H1 (cell line): ENCODE data around the gene CCDC192. TPM values are rescaled to one million over a fixed set of nuclear protein-coding genes. Genes with fewer than 3 reads are reported as not detected.

Experiments used
- CTCF ChIA-PET: fragments of 300-600 bp; sonication (Branson Sonifier 250); formaldehyde crosslinking; loops from one replicate; lab custom pipeline; 2021; ENCODE audit not compliant: partially characterized antibody; lab: Charles Lee
- POLR2A ChIA-PET: fragments of 300-600 bp; sonication (Branson Sonifier 250); formaldehyde crosslinking; loops from one replicate; lab custom pipeline; 2021; ENCODE audit warnings: inconsistent platforms; ENCODE audit not compliant: partially characterized antibody; lab: Charles Lee
- DNase-seq, 2 experiments: peaks; one replicate each; pipeline versions ENCODE4 v3.0.0 to v3.0.0-alpha.2; 2010 to 2022; ENCODE audit warnings: low spot score in 2 of 2, low read depth in 1 of 2, mixed read lengths in 1 of 2
- FAIRE-seq: peaks from 2 replicates; lab custom pipeline; 2011; peaks lifted over from hg19 to GRCh38; lab: Jason Lieb, UNC
- H2AFZ ChIP-seq: 2 replicates; pipeline ENCODE4 v1.8.1; 2012; ENCODE audit warnings: low read length, inconsistent platforms
- H2AK5ac ChIP-seq: 2 replicates; pipeline ENCODE4 v1.6.1; 2013; ENCODE audit warnings: low read depth, low read length
- H2BK120ac ChIP-seq: replicated peaks from 2 replicates; pipeline ENCODE3; 2013; ENCODE audit warnings: low read depth, low read length, inconsistent platforms
- H2BK12ac ChIP-seq: 2 replicates; pipeline ENCODE4 v1.6.1; 2013; ENCODE audit warnings: low read depth, low read length
- H2BK15ac ChIP-seq: 2 replicates; pipeline ENCODE4 v1.6.1; 2013; ENCODE audit warnings: low read length
- H2BK20ac ChIP-seq: 2 replicates; pipeline ENCODE4 v1.6.1; 2013; ENCODE audit warnings: low read length
- H2BK5ac ChIP-seq: 2 replicates; pipeline ENCODE4 v1.6.1; 2013; ENCODE audit warnings: low read depth, low read length
- H3K14ac ChIP-seq: 2 replicates; pipeline ENCODE4 v1.6.1; 2013; ENCODE audit warnings: inconsistent platforms; ENCODE audit not compliant: insufficient read length
- H3K18ac ChIP-seq: 2 replicates; pipeline ENCODE4 v1.6.1; 2013; ENCODE audit warnings: low read length; ENCODE audit errors: extremely low read depth
- H3K23ac ChIP-seq: 2 replicates; pipeline ENCODE4 v1.6.1; 2013; ENCODE audit warnings: inconsistent platforms; ENCODE audit not compliant: insufficient read length
- H3K23me2 ChIP-seq: 2 replicates; pipeline ENCODE4 v1.6.1; 2013; ENCODE audit warnings: low read depth, low read length
- H3K27ac ChIP-seq: 2 replicates; pipeline ENCODE4 v1.6.1; 2011; ENCODE audit warnings: low read depth, low read length, inconsistent platforms
- H3K27me3 ChIP-seq, 4 experiments: replicated peaks in 1 of 4; 1 replicate in 1 of 4; 2 replicates in 3 of 4; pipeline versions ENCODE4 v1.6.1 to v1.8.1; 2011 to 2013; ENCODE audit warnings: low read length in 3 of 4, mild to moderate bottlenecking in 3 of 4, inconsistent platforms in 2 of 4, mixed read lengths in 2 of 4, moderate library complexity in 1 of 4; ENCODE audit not compliant: control insufficient read depth in 3 of 4, insufficient read depth in 3 of 4; ENCODE audit errors: extremely low read depth in 1 of 4
- H3K36me3 ChIP-seq, 4 experiments: 2 replicates each; pipeline versions ENCODE4 v1.6.1 to v1.8.1; 2011 to 2013; ENCODE audit warnings: mild to moderate bottlenecking in 4 of 4, low read length in 3 of 4, moderate library complexity in 2 of 4, control low read depth in 1 of 4, inconsistent platforms in 1 of 4; ENCODE audit not compliant: insufficient read depth in 4 of 4, control insufficient read depth in 2 of 4
- H3K4ac ChIP-seq: replicated peaks from 2 replicates; pipeline ENCODE3; 2013; ENCODE audit warnings: low read length, low read depth, mixed read lengths, inconsistent platforms; ENCODE audit not compliant: insufficient read length
- H3K4me1 ChIP-seq, 4 experiments: replicated peaks in 1 of 4; 1 replicate in 1 of 4; 2 replicates in 3 of 4; pipeline versions ENCODE4 v1.6.1 to v1.8.1; 2011 to 2013; ENCODE audit warnings: low read length in 3 of 4, inconsistent platforms in 2 of 4, mixed read lengths in 1 of 4; ENCODE audit not compliant: insufficient read depth in 4 of 4, control insufficient read depth in 3 of 4
- H3K4me2 ChIP-seq, 2 experiments: 2 replicates each; pipeline versions ENCODE4 v1.6.1 to v1.8.1; 2011 to 2013; ENCODE audit warnings: low read depth in 2 of 2, low read length in 2 of 2, control low read depth in 1 of 2, inconsistent platforms in 1 of 2, mild to moderate bottlenecking in 1 of 2; ENCODE audit not compliant: insufficient read depth in 1 of 2
- H3K4me3 ChIP-seq, 4 experiments: fragments of 200-600, 300-600 bp in 1 of 4; sonication (generic), shearing (Covaris generic), sonication (Bioruptor Twin) in 1 of 4; 2 replicates each; pipeline versions ENCODE4 v1.5.1 to v1.8.1; 2011 to 2016; ENCODE audit warnings: low read length in 4 of 4, low read depth in 3 of 4, control low read depth in 2 of 4, inconsistent platforms in 2 of 4, mild to moderate bottlenecking in 2 of 4, mixed read lengths in 1 of 4, moderate library complexity in 1 of 4; ENCODE audit not compliant: insufficient read depth in 2 of 4; ENCODE audit errors: extremely low read depth in 1 of 4
- H3K56ac ChIP-seq: replicated peaks from 2 replicates; pipeline ENCODE3; 2013; ENCODE audit warnings: low read depth, mild to moderate bottlenecking, mixed read lengths, low read length, inconsistent platforms; ENCODE audit not compliant: insufficient read length
- H3K79me1 ChIP-seq: 2 replicates; pipeline ENCODE4 v1.6.1; 2013; ENCODE audit warnings: low read depth, low read length, control low read depth
- H3K79me2 ChIP-seq, 2 experiments: 2 replicates each; pipeline versions ENCODE4 v1.6.1 to v1.8.1; 2012 to 2013; ENCODE audit warnings: low read length in 2 of 2, mild to moderate bottlenecking in 2 of 2, inconsistent platforms in 1 of 2; ENCODE audit not compliant: insufficient read depth in 2 of 2, control insufficient read depth in 1 of 2
- H3K9ac ChIP-seq, 4 experiments: replicated peaks in 1 of 4; 1 replicate in 1 of 4; 2 replicates in 3 of 4; pipeline versions ENCODE4 v1.6.1 to v1.8.1; 2011 to 2013; ENCODE audit warnings: low read depth in 3 of 4, low read length in 3 of 4, control low read depth in 2 of 4, mild to moderate bottlenecking in 2 of 4, moderate library complexity in 2 of 4, inconsistent platforms in 1 of 4; ENCODE audit errors: extremely low read depth in 1 of 4
- H3K9me3 ChIP-seq, 2 experiments: 2 replicates each; pipeline versions ENCODE4 v1.6.1 to v1.8.1; 2012 to 2013; ENCODE audit warnings: mild to moderate bottlenecking in 2 of 2, moderate library complexity in 2 of 2, control low read depth in 1 of 2, inconsistent platforms in 1 of 2, low read depth in 1 of 2, low read length in 1 of 2, mixed read lengths in 1 of 2; ENCODE audit not compliant: insufficient read depth in 2 of 2
- H4K20me1 ChIP-seq, 2 experiments: replicated peaks in 1 of 2; 2 replicates each; pipeline versions ENCODE3 to v1.8.1; 2011 to 2013; ENCODE audit warnings: inconsistent platforms in 2 of 2, low read length in 2 of 2, mild to moderate bottlenecking in 1 of 2; ENCODE audit not compliant: insufficient read depth in 2 of 2, control insufficient read depth in 1 of 2
- H4K5ac ChIP-seq: 2 replicates; pipeline ENCODE4 v1.6.1; 2013; ENCODE audit warnings: low read length, low read depth, mixed read lengths, inconsistent platforms; ENCODE audit not compliant: insufficient read length
- H4K8ac ChIP-seq: 2 replicates; pipeline ENCODE4 v1.8.0; 2013; ENCODE audit warnings: mild to moderate bottlenecking, moderate library complexity, low read length, inconsistent platforms; ENCODE audit not compliant: insufficient read depth; ENCODE audit errors: extremely low read depth
- H4K91ac ChIP-seq: replicated peaks from 2 replicates; pipeline ENCODE3; 2013; ENCODE audit warnings: low read length, mixed read lengths, inconsistent platforms; ENCODE audit not compliant: insufficient read length
- CTBP2 ChIP-seq: IDR thresholded peaks from 2 replicates; pipeline ENCODE4 v1.7.0; 2011; ENCODE audit warnings: borderline replicate concordance, mild to moderate bottlenecking, moderate library complexity, mixed read lengths, low read length; ENCODE audit not compliant: insufficient read depth, insufficient read length
- EGR1 ChIP-seq: IDR thresholded peaks from 2 replicates; pipeline ENCODE4 v1.6.1; 2011; ENCODE audit warnings: low read depth, low read length, borderline replicate concordance
- EP300 ChIP-seq, 2 experiments: IDR thresholded peaks; 1 replicate in 1 of 2; 2 replicates in 1 of 2; pipeline ENCODE4 v1.6.1; 2011 to 2012; ENCODE audit warnings: low read depth in 2 of 2, low read length in 2 of 2, mild to moderate bottlenecking in 2 of 2, borderline replicate concordance in 1 of 2, inconsistent platforms in 1 of 2, moderate library complexity in 1 of 2
- GABPA ChIP-seq: IDR thresholded peaks from 2 replicates; pipeline ENCODE4 v1.6.1; 2011; ENCODE audit warnings: mild to moderate bottlenecking, low read length, moderate library complexity, borderline replicate concordance; ENCODE audit not compliant: insufficient read depth
- JUN ChIP-seq: IDR thresholded peaks from 2 replicates; pipeline ENCODE4 v1.6.1; 2011; ENCODE audit warnings: low read depth, mild to moderate bottlenecking, improper control_type of control experiment, low read length
- KDM4A ChIP-seq: IDR thresholded peaks from one replicate; pipeline ENCODE4 v1.7.1; 2012; ENCODE audit warnings: low read depth, mild to moderate bottlenecking, moderate library complexity, low read length, inconsistent platforms; ENCODE audit not compliant: severe bottlenecking
- MAFK ChIP-seq: IDR thresholded peaks from 2 replicates; pipeline ENCODE4 v1.6.1; 2012; ENCODE audit warnings: low read depth, mild to moderate bottlenecking, improper control_type of control experiment, low read length
- NANOG ChIP-seq: IDR thresholded peaks from 2 replicates; pipeline ENCODE4 v1.6.1; 2011; ENCODE audit warnings: low read length, low read depth, mild to moderate bottlenecking, inconsistent platforms; ENCODE audit not compliant: insufficient read depth, poor library complexity, severe bottlenecking
- RBBP5 ChIP-seq: IDR thresholded peaks from 2 replicates; pipeline ENCODE4 v1.7.1; 2012; ENCODE audit warnings: low read depth, mild to moderate bottlenecking, inconsistent platforms, low read length, moderate library complexity, borderline replicate concordance
- RNF2 ChIP-seq: fragments of 200-900, 300-1000 bp; sonication (generic); IDR thresholded peaks from 2 replicates; pipeline ENCODE4 v1.7.1; 2016; ENCODE audit warnings: borderline replicate concordance, low read depth, mild to moderate bottlenecking, antibody characterized with exemption, low read length; ENCODE audit not compliant: poor library complexity, severe bottlenecking; ENCODE audit errors: missing control alignments
- SAP30 ChIP-seq: fragments of 300-600 bp; sonication (generic); IDR thresholded peaks from 2 replicates; pipeline ENCODE4 v1.7.1; 2012; ENCODE audit warnings: low read length, moderate library complexity, mild to moderate bottlenecking, inconsistent platforms; ENCODE audit not compliant: insufficient read depth, insufficient replicate concordance
- SIRT6 ChIP-seq: IDR thresholded peaks from one replicate; pipeline ENCODE4 v1.7.1; 2012; ENCODE audit warnings: low read length, inconsistent platforms
- SP1 ChIP-seq: IDR thresholded peaks from 2 replicates; pipeline ENCODE4 v1.6.1; 2011; ENCODE audit warnings: low read depth, low read length
- SUZ12 ChIP-seq: fragments of 200-600 bp; sonication (generic); IDR thresholded peaks from 2 replicates; pipeline ENCODE4 v1.6.1; 2012; ENCODE audit warnings: mild to moderate bottlenecking, inconsistent platforms, low read length, moderate library complexity, mixed read lengths
- TEAD4 ChIP-seq: IDR thresholded peaks from 2 replicates; pipeline ENCODE4 v1.6.1; 2012; ENCODE audit warnings: low read depth, low read length, inconsistent platforms, mixed read lengths
- polyA plus RNA-seq, 7 experiments: library from polyadenylated mRNA; depleted of rRNA in 3 of 7; stranded (reverse) in 5 of 7; unstranded in 2 of 7; fragments of >200 nt in 5 of 7; fragments of 200-250 nt in 2 of 7; gene quantifications; 1 replicate in 5 of 7; 2 replicates in 1 of 7; 4 replicates in 1 of 7; pipeline versions ENCODE4 v1.2.1 to v1.2.3, GENCODE V29; 2011 to 2013; ENCODE audit warnings: missing spikeins in 2 of 7, mixed read lengths in 2 of 7
- total RNA-seq: library from RNA; stranded (reverse); fragmentation: NEBNext Ultra II Directional; extraction: Animal tissue kit (Norgen Biotek cat#: 25700); gene quantifications from 2 replicates; pipeline ENCODE4 v1.2.1, GENCODE V29; 2021

The CCDC192 gene
- total and polyA plus RNA-seq, 2 of the 8 experiments (the other 6 are each of a cell fraction or from before 2014, with no cell fraction given): 0.61 TPM; not detected in 1

- no peak overlapping the region for H3K18ac ChIP-seq
- no peaks in the 10 kb centered on the region for H3K9me3 ChIP-seq
- H3K79me2 ChIP-seq: no peaks in the 10 kb centered on the region
- H4K20me1 ChIP-seq: no peaks in the 10 kb centered on the region
- TF ChIP-seq SAP30 (no peak), GABPA (no peak), EGR1 (no peak), NANOG (no peak), RNF2 (no peak), TEAD4 (no peak), KDM4A (no peak), SIRT6 (no peak), EP300 (IDR thresholded peaks at IDR 0.05; ENCODE audit: borderline replicate concordance in 1 of 2, low read depth in 2 of 2, low read length in 2 of 2) (no peak), RBBP5 (no peak), MAFK (no peak), SUZ12 (no peak), JUN (no peak), SP1 (no peak), CTBP2 (no peak)
- no peak overlapping the region for H3K9ac ChIP-seq
- no peaks in the 10 kb centered on the region for H3K4me1 ChIP-seq
- H2AFZ ChIP-seq: no peak overlapping the region
- no peak overlapping the region for H3K4me3 ChIP-seq
- no peak overlapping the region for H2BK12ac ChIP-seq
- H3K79me1 ChIP-seq: no peaks in the 10 kb centered on the region
- no peaks in the 10 kb centered on the region for H3K27me3 ChIP-seq
- no peak overlapping the region for H3K56ac ChIP-seq
- FAIRE-seq (no peak), DNase-seq (no peak)
- CTCF ChIA-PET: no interaction called here
- H3K23me2 ChIP-seq: no peaks in the 10 kb centered on the region
- H4K91ac ChIP-seq: no peak overlapping the region
- POLR2A ChIA-PET: no interaction called here
- H2BK15ac ChIP-seq: no peak overlapping the region
- no peak overlapping the region for H4K8ac ChIP-seq
- H2BK20ac ChIP-seq: no peak overlapping the region
- H3K36me3 ChIP-seq: no peaks in the 10 kb centered on the region
- H4K5ac ChIP-seq: no peak overlapping the region
- no peak overlapping the region for H3K23ac ChIP-seq
- H3K14ac ChIP-seq: no peak overlapping the region
- no peak overlapping the region for H2BK5ac ChIP-seq
- H3K4me2 ChIP-seq: no peak overlapping the region
- no peak overlapping the region for H3K4ac ChIP-seq
- H2BK120ac ChIP-seq: no peak overlapping the region
- H3K27ac ChIP-seq: no peak overlapping the region
- no peak overlapping the region for H2AK5ac ChIP-seq
These were observed 58.7 kb downstream of the CCDC192 start for GRCh38 chr5:127761869-127762268.
